ENCODE measurements around the gene SLC19A2.
"Not testable (repeated sequence)": the region's sequence is repeated elsewhere in the genome, so short reads cannot be mapped to it uniquely, and the experiment has no call there.

DNA sequence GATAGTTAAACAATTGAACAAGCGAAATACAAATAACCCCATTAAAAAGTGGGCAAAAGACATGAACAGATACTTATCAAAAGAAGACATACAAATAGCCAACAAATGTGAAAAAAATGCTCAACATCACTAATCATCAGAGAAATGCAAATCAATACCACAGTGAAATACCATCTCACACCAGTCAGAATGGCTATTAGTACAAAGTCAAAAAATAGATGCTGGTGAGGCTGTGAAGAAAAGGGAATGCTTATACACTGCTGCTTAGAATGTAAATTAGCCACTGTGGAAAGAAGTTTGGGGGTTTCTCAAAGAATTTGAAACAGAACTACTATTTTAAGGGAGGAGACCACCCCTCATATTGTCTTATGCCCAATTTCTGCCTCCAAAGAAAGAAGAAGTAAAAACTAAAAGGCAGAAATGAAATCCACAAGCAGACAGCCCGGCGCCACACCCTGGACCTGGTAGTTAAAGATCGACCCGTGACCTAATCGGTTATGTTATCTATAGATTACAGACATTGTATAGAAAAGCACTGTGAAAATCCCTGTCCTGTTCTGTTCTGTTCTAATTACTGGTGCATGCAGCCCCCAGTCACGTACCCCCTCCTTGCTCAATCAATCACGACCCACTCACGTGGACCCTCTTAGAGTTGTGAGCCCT, 47.9 kb upstream of the SLC19A2 start:
- TF ChIP-seq, protein P1, sequence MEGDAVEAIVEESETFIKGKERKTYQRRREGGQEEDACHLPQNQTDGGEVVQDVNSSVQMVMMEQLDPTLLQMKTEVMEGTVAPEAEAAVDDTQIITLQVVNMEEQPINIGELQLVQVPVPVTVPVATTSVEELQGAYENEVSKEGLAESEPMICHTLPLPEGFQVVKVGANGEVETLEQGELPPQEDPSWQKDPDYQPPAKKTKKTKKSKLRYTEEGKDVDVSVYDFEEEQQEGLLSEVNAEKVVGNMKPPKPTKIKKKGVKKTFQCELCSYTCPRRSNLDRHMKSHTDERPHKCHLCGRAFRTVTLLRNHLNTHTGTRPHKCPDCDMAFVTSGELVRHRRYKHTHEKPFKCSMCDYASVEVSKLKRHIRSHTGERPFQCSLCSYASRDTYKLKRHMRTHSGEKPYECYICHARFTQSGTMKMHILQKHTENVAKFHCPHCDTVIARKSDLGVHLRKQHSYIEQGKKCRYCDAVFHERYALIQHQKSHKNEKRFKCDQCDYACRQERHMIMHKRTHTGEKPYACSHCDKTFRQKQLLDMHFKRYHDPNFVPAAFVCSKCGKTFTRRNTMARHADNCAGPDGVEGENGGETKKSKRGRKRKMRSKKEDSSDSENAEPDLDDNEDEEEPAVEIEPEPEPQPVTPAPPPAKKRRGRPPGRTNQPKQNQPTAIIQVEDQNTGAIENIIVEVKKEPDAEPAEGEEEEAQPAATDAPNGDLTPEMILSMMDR (IDR thresholded peaks at IDR 0.05): not testable (repeated sequence)
- TF ChIP-seq POLR2A (IDR thresholded peaks at IDR 0.05): not testable (repeated sequence)

Data from prostate gland (tissue), 2 donors.